GM12801 (cell line): ENCODE data around the gene PPP1R3G.

ENCODE experiments used
- TF ChIP-seq, protein P1 (sequence below): IDR thresholded peaks from one replicate; pipeline ENCODE4 v1.5.1; 2011; ENCODE audit warnings: control low read depth; ENCODE audit not compliant: insufficient read length; ENCODE audit errors: extremely low read depth

The PPP1R3G gene

GRCh38 chr6:5112066-5112799, 27.1 kb downstream of the PPP1R3G start:
- TF ChIP-seq, protein P1, sequence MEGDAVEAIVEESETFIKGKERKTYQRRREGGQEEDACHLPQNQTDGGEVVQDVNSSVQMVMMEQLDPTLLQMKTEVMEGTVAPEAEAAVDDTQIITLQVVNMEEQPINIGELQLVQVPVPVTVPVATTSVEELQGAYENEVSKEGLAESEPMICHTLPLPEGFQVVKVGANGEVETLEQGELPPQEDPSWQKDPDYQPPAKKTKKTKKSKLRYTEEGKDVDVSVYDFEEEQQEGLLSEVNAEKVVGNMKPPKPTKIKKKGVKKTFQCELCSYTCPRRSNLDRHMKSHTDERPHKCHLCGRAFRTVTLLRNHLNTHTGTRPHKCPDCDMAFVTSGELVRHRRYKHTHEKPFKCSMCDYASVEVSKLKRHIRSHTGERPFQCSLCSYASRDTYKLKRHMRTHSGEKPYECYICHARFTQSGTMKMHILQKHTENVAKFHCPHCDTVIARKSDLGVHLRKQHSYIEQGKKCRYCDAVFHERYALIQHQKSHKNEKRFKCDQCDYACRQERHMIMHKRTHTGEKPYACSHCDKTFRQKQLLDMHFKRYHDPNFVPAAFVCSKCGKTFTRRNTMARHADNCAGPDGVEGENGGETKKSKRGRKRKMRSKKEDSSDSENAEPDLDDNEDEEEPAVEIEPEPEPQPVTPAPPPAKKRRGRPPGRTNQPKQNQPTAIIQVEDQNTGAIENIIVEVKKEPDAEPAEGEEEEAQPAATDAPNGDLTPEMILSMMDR = no peak

GRCh38 chr6:5113096-5113495, 28.0 kb downstream of the PPP1R3G start:
- TF ChIP-seq, protein P1 = no peak

DNA sequence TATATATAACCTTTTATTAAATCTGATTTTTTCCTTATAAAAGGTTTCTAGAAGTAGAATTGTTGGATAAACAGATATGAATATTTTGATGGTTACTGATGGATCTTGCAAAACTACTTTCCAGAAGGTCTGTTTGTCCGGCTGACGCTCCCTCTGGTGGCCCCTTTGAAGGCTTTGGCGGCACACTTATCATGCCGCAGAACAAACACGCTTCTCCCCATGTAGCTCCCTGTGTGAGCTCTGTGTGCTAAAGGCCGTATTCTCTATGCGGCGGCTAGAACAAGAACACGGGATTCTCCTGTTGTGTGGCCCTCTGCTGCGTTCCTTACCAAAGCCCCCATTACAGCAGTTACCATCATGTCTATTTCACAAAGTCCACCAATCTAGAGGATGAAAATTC, 30.0 kb downstream of the PPP1R3G start:
- TF ChIP-seq, protein P1 = no peak

DNA sequence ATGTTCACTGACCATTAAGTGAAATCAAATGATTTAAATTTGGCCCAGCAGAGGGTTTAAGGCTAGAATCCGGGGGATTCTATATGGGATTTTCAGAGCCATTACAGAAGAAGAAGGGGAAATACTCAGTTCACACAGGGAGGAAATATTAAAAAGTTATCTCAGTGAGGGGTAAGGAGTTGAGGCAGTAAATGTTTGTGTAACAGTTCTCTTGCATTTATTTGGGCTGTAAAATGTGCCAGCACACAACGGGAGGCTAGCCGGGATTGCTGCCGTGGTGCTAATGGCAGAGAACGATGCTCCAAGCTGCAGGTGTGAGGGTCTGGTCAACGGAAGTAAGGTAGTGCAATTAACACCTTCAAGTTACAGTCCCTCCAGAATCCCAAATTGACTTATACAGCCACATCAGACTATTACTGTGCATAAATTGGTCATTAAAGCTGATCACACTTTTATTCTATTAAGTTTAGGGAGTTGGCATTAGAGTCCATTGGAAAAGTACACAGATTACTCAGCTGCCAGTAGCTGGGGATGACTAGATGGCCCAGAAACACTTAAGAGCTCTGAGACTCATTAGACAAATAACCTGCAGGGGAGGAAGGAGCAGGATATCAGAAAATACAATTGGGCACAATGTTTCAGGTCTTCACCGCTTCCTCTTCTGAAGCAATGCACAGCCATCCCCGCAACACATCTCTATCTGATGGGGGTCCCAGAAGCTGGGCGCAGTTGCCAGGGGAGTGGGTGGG, 31.3 kb downstream of the PPP1R3G start:
- TF ChIP-seq, protein P1 = no peak

GRCh38 chr6:5119090-5119951, 34.2 kb downstream of the PPP1R3G start:
- TF ChIP-seq, protein P1 = no peak

- TF ChIP-seq, protein P1 = no peak
Observed at GRCh38 chr6:5120011-5120410, 34.9 kb downstream of the PPP1R3G start.

- TF ChIP-seq, protein P1 = no peak
Observed at GRCh38 chr6:5121479-5121878, 36.3 kb downstream of the PPP1R3G start.
